Occipital lobe (tissue), 2 donors: ENCODE measurements around the gene EFHD2. TPM values are rescaled to one million over a fixed set of nuclear protein-coding genes. Genes with fewer than 3 reads are reported as not detected.
"Not testable (repeated sequence)": the region's sequence is repeated elsewhere in the genome, so short reads cannot be mapped to it uniquely, and the experiment has no call there.

Experiments used
- DNase-seq: peaks from one replicate; lab custom pipeline; 2025; lab: John Stamatoyannopoulos, UW
- total RNA-seq: library from RNA; depleted of rRNA; stranded (reverse); fragments of >200 nt; gene quantifications from one replicate; pipeline ENCODE4 v1.2.3, GENCODE V29; 2014

Gene EFHD2
- total RNA-seq, 1 donor from 2014 or later, result 8.3 TPM

- no peak for DNase-seq
Measured at GRCh38 chr1:15430787-15431570, 21.3 kb downstream of the EFHD2 start.

- DNase-seq, result no peak
Measured at GRCh38 chr1:15431571-15431948, 21.9 kb downstream of the EFHD2 start.

GRCh38 chr1:15432324-15432723 lies 22.6 kb downstream of the EFHD2 start:
- no peak for DNase-seq

- DNase-seq, result no peak
Measured at GRCh38 chr1:15433471-15433870, 23.8 kb downstream of the EFHD2 start.

GRCh38 chr1:15434739-15435138 lies 25.1 kb downstream of the EFHD2 start:
- DNase-seq, result not testable (repeated sequence)

GRCh38 chr1:15435239-15436077 lies 25.8 kb downstream of the EFHD2 start:
- no peak for DNase-seq

GRCh38 chr1:15436881-15437442 lies 27.3 kb downstream of the EFHD2 start:
- no peak for DNase-seq

GRCh38 chr1:15439325-15439724 lies 29.6 kb downstream of the EFHD2 start:
- DNase-seq, result no peak

GRCh38 chr1:15440357-15440756 lies 30.7 kb downstream of the EFHD2 start:
- no peak for DNase-seq

- no peak for DNase-seq
Measured at GRCh38 chr1:15441247-15441646, 31.6 kb downstream of the EFHD2 start.

- DNase-seq, result no peak
Measured at GRCh38 chr1:15442119-15442518, 32.4 kb downstream of the EFHD2 start.

GRCh38 chr1:15442759-15443158 lies 33.1 kb downstream of the EFHD2 start:
- DNase-seq, result no peak

GRCh38 chr1:15443281-15443680 lies 33.6 kb downstream of the EFHD2 start:
- no peak for DNase-seq

- DNase-seq, result no peak
Measured at GRCh38 chr1:15444468-15445389, 35.0 kb downstream of the EFHD2 start.

GRCh38 chr1:15445390-15446122 lies 35.9 kb downstream of the EFHD2 start:
- no peak for DNase-seq

GRCh38 chr1:15446212-15446611 lies 36.5 kb downstream of the EFHD2 start:
- DNase-seq, result no peak

- no peak for DNase-seq
Measured at GRCh38 chr1:15448877-15449462, 39.3 kb downstream of the EFHD2 start.

- no peak for DNase-seq
Measured at GRCh38 chr1:15449567-15449966, 39.9 kb downstream of the EFHD2 start.

GRCh38 chr1:15451014-15451722 lies 41.5 kb downstream of the EFHD2 start:
- DNase-seq, result no peak

- DNase-seq, result no peak
Measured at GRCh38 chr1:15452216-15452615, 42.5 kb downstream of the EFHD2 start.
